ENCODE results near the gene TPH2.

DNA sequence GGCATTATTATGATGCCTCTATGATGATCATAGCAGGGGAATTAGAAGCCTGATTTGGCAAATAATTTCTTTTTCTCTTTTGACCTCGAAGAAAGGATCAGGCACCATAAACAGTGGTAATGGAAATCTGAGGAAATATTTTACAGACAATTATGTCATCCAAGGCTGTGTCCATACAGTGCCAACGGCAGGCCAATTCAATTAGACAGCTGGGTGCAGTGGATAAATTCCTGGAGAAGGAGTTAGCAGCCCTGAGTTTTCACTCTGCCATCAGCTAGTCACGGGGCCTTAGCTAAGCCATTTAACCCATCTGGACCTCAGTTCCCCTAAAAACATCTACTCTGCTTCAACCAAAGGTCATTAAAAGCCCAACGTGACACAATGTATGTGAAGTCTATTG lies 4.1 kb downstream of the TPH2 start:
- TF ChIP-seq, protein P1, sequence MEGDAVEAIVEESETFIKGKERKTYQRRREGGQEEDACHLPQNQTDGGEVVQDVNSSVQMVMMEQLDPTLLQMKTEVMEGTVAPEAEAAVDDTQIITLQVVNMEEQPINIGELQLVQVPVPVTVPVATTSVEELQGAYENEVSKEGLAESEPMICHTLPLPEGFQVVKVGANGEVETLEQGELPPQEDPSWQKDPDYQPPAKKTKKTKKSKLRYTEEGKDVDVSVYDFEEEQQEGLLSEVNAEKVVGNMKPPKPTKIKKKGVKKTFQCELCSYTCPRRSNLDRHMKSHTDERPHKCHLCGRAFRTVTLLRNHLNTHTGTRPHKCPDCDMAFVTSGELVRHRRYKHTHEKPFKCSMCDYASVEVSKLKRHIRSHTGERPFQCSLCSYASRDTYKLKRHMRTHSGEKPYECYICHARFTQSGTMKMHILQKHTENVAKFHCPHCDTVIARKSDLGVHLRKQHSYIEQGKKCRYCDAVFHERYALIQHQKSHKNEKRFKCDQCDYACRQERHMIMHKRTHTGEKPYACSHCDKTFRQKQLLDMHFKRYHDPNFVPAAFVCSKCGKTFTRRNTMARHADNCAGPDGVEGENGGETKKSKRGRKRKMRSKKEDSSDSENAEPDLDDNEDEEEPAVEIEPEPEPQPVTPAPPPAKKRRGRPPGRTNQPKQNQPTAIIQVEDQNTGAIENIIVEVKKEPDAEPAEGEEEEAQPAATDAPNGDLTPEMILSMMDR (IDR thresholded peaks at IDR 0.05), result no peak
- no peak for TF ChIP-seq POLR2A (IDR thresholded peaks at IDR 0.05)

All from Peyer's patch (tissue), 4 donors.